GM12872 (cell line): ENCODE measurements around the gene SRGAP3.

Experiments
- TF ChIP-seq, protein P1 (sequence below): IDR thresholded peaks from 3 replicates; pipeline ENCODE4 v1.5.1; 2011; ENCODE audit warnings: low read depth, mild to moderate bottlenecking, low read length, moderate library complexity; ENCODE audit not compliant: insufficient read depth

The SRGAP3 gene

DNA sequence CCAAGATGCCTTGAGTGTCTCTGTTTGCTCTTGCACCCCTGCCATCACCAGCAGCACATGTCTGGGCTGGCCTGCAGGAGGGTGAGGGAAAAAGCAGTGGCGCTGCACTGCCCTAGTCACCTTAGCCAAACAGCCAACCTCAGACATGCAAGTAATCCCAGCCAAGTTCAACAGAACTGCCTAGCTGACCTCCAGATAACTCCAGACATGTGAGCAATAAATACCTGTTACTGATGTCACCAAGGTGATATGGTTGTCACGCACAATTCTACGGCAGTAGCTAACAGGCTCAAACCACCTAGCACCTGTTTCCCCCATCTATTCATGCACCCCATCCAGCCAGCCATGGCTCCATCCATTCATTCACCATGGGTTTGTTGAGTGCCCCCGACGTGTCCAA lies 99.9 kb downstream of the SRGAP3 start:
- TF ChIP-seq, protein P1, sequence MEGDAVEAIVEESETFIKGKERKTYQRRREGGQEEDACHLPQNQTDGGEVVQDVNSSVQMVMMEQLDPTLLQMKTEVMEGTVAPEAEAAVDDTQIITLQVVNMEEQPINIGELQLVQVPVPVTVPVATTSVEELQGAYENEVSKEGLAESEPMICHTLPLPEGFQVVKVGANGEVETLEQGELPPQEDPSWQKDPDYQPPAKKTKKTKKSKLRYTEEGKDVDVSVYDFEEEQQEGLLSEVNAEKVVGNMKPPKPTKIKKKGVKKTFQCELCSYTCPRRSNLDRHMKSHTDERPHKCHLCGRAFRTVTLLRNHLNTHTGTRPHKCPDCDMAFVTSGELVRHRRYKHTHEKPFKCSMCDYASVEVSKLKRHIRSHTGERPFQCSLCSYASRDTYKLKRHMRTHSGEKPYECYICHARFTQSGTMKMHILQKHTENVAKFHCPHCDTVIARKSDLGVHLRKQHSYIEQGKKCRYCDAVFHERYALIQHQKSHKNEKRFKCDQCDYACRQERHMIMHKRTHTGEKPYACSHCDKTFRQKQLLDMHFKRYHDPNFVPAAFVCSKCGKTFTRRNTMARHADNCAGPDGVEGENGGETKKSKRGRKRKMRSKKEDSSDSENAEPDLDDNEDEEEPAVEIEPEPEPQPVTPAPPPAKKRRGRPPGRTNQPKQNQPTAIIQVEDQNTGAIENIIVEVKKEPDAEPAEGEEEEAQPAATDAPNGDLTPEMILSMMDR: no peak

DNA sequence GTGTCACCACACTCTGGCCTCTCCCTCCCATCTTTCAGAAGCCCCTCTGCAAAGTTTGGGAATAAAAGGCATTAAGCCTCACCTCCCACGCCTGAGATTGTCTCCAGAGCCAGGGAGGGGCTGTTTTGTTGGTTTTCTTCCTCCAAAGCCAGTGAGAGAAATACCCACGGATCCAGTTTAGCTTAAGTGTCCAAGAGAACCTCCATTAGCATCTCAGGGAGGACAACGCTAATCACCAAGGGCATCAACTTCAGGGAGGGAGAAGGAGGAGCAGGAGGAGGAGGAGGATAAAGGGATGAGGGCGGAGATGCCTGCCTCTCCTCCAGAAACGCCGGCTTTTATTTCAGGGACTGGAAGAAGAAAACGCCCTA lies 101.6 kb downstream of the SRGAP3 start:
- TF ChIP-seq, protein P1: no peak

DNA sequence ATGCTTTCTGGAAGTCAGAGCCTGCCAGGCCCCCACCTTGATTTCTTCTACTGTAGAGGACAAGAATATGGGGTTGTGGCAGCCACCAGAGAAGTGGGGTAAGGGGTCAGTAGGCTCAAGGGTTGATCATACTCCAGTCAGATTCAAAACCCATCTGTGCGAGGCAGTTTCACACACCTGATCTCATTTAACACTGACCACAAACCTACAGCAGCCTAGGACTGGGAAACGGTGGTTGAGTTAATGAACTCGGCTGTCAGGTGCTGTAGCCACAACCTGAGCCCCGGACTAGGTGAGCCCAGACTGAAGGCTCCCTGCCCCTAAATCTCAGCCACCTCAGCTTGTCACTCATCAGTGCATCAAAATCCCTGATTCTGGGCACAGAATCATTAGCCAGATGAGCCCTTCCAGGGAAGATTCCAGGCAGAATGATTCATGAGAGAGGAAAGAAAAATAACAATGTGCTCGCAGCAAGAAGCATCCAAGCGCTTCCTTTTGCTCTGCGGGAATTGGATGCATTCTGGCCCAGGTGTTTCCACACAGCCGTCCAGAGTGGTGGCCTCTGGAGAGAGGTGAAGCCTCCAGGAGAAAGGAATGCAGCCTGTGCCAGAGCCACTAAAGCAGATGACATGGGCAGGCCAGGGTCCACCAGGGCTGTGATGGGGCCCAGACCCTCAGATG lies 102.1 kb downstream of the SRGAP3 start:
- TF ChIP-seq, protein P1: no peak

DNA sequence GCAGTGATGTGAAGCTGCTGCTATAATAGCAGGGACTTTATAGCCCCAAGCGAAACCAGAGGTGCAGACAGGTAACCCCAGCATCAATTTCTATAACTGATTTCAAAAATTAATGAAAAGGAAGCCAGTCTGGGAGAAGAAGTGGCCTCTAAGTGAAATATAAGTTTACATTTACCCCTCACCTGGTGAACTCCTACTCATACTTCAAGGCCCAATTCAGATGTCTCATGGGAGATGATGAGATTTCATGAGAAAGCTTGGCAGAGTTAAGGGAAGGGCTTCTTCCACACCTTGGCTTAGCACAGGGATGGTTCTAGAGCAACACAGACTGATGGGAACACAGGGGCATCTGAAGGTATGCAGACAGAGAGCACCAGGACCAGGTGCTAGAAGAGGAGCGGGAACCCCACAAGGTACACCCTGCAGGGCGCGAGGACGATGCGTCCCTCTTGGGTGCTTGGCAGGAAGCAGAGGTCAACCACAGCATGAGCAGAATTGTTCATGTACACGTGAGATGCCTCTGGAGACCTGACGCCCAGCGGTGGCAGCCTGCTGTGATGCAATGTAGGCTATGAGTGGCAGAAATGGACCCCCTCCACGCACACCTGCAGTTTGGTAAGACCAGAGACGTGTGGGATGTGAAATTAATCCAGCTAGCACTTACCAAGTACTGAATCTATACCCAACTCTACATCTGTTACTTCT lies 102.9 kb downstream of the SRGAP3 start:
- TF ChIP-seq, protein P1: no peak

DNA sequence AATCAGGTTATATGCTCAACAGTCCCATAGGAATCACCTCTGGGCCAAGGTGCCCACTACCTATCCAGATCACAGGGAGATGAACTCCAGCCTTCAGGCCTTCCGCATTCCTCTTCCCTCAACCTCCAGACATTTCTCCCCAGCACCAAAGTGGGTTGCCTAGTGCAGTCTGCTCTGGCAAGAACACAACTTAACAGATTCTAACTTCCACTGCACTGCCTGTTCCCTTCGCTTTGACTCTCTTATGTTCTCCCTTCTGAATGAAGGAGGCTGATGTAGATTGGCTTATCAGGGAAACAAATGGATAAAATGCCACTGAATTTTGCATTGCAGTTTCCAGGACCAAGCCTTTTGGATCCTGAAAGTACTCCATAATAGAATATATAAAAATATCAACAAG lies 106.3 kb downstream of the SRGAP3 start:
- TF ChIP-seq, protein P1: no peak

DNA sequence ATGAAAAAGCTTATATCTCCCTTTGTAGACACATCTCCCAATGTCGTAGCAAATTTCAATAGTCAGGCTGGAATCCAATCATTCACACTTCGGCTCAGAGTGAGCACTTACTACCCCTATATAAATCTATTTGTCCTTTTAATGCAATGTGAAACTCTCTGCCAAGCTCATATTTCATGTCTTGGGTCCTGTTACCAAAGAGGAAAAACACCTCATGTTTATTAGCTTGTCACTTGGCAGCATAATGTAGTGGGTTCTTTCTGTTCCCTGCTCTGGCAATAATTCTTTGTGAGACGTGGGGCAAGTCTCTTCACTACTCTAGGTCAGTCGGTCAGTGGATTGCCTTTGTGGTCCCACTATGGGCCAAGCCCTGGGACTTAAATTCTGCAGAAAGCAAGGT lies 107.1 kb downstream of the SRGAP3 start:
- TF ChIP-seq, protein P1: no peak

DNA sequence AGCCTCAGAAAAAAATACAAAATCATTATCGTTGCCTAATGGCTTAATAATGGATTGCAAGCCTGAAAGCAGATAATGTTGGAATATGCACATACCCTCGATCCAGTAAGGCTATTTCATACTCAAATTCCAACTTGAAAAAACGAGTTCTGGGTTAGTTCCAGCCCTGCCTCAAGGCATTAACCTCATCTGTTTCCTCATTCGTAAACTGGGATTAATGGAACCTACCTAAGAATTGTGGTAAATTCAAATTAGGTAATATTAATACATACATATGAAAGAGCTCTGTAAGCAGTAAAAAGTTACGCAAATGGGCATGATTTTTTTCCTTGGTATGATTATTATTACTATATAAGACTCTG lies 107.5 kb downstream of the SRGAP3 start:
- TF ChIP-seq, protein P1: no peak
